ENCODE data around the gene EPB41L4B.

The EPB41L4B gene

GRCh38 chr9:109254317-109254716 lies 66.5 kb downstream of the EPB41L4B start:
- Mint-ChIP-seq H3K36me3 (no peaks in the 10 kb centered on the region), H3K4me1 (ENCODE audit: low read depth) (no peaks in the 10 kb centered on the region), H3K9me3 (ENCODE audit: low read depth) (no peaks in the 10 kb centered on the region), H3K27ac (no peak overlapping the region), H3K4me3 (no peak overlapping the region), H3K27me3 (peaks cover 4% of the 10 kb centered on the region)

- peaks cover 4% of the 10 kb centered on the region for H3K27me3 Mint-ChIP-seq
- H3K36me3 Mint-ChIP-seq, result no peaks in the 10 kb centered on the region
- no peak overlapping the region for H3K27ac Mint-ChIP-seq
- no peak overlapping the region for H3K4me3 Mint-ChIP-seq
- H3K4me1 Mint-ChIP-seq (ENCODE audit: low read depth), result no peaks in the 10 kb centered on the region
- H3K9me3 Mint-ChIP-seq (ENCODE audit: low read depth), result no peaks in the 10 kb centered on the region
Measured at GRCh38 chr9:109253637-109254284, 67.1 kb downstream of the EPB41L4B start.

GRCh38 chr9:109253241-109253636 lies 67.6 kb downstream of the EPB41L4B start:
- H3K4me3 Mint-ChIP-seq, result no peak overlapping the region
- H3K36me3 Mint-ChIP-seq, result no peaks in the 10 kb centered on the region
- H3K27ac Mint-ChIP-seq, result no peak overlapping the region
- H3K4me1 Mint-ChIP-seq (ENCODE audit: low read depth), result no peaks in the 10 kb centered on the region
- H3K9me3 Mint-ChIP-seq (ENCODE audit: low read depth), result no peaks in the 10 kb centered on the region
- H3K27me3 Mint-ChIP-seq, result peaks cover 4% of the 10 kb centered on the region

- Mint-ChIP-seq H3K27ac (no peak overlapping the region), H3K4me1 (ENCODE audit: low read depth) (no peaks in the 10 kb centered on the region), H3K27me3 (peaks cover 4% of the 10 kb centered on the region), H3K9me3 (ENCODE audit: low read depth) (no peaks in the 10 kb centered on the region), H3K36me3 (no peaks in the 10 kb centered on the region), H3K4me3 (no peak overlapping the region)
Measured at GRCh38 chr9:109252291-109252690, 68.6 kb downstream of the EPB41L4B start.

GRCh38 chr9:109251776-109252106 lies 69.1 kb downstream of the EPB41L4B start:
- Mint-ChIP-seq H3K36me3 (no peaks in the 10 kb centered on the region), H3K27ac (no peak overlapping the region), H3K9me3 (ENCODE audit: low read depth) (no peaks in the 10 kb centered on the region), H3K27me3 (peaks cover under 1% of the 10 kb centered on the region), H3K4me3 (no peak overlapping the region), H3K4me1 (ENCODE audit: low read depth) (no peaks in the 10 kb centered on the region)

GRCh38 chr9:109251080-109251775 lies 69.6 kb downstream of the EPB41L4B start:
- no peak overlapping the region for H3K27ac Mint-ChIP-seq
- no peaks in the 10 kb centered on the region for H3K27me3 Mint-ChIP-seq
- no peaks in the 10 kb centered on the region for H3K9me3 Mint-ChIP-seq (ENCODE audit: low read depth)
- H3K4me1 Mint-ChIP-seq (ENCODE audit: low read depth), result no peaks in the 10 kb centered on the region
- no peak overlapping the region for H3K4me3 Mint-ChIP-seq
- no peaks in the 10 kb centered on the region for H3K36me3 Mint-ChIP-seq

- Mint-ChIP-seq H3K9me3 (ENCODE audit: low read depth) (no peaks in the 10 kb centered on the region), H3K4me3 (no peak overlapping the region), H3K4me1 (ENCODE audit: low read depth) (no peaks in the 10 kb centered on the region), H3K27ac (no peak overlapping the region), H3K27me3 (no peaks in the 10 kb centered on the region), H3K36me3 (no peaks in the 10 kb centered on the region)
Measured at GRCh38 chr9:109250771-109251079, 70.1 kb downstream of the EPB41L4B start.

GRCh38 chr9:109250311-109250741 lies 70.5 kb downstream of the EPB41L4B start:
- Mint-ChIP-seq H3K4me3 (no peak overlapping the region), H3K36me3 (no peaks in the 10 kb centered on the region), H3K4me1 (ENCODE audit: low read depth) (no peaks in the 10 kb centered on the region), H3K9me3 (ENCODE audit: low read depth) (no peaks in the 10 kb centered on the region), H3K27me3 (no peaks in the 10 kb centered on the region), H3K27ac (no peak overlapping the region)

- H3K4me1 Mint-ChIP-seq (ENCODE audit: low read depth), result no peaks in the 10 kb centered on the region
- no peak overlapping the region for H3K4me3 Mint-ChIP-seq
- no peaks in the 10 kb centered on the region for H3K27me3 Mint-ChIP-seq
- H3K27ac Mint-ChIP-seq, result no peak overlapping the region
- no peaks in the 10 kb centered on the region for H3K9me3 Mint-ChIP-seq (ENCODE audit: low read depth)
- H3K36me3 Mint-ChIP-seq, result no peaks in the 10 kb centered on the region
Measured at GRCh38 chr9:109249615-109250014, 71.2 kb downstream of the EPB41L4B start.

- no peak overlapping the region for H3K27ac Mint-ChIP-seq
- H3K4me3 Mint-ChIP-seq, result no peak overlapping the region
- peaks cover 5% of the 10 kb centered on the region for H3K27me3 Mint-ChIP-seq
- no peaks in the 10 kb centered on the region for H3K36me3 Mint-ChIP-seq
- H3K4me1 Mint-ChIP-seq (ENCODE audit: low read depth), result no peaks in the 10 kb centered on the region
- H3K9me3 Mint-ChIP-seq (ENCODE audit: low read depth), result no peaks in the 10 kb centered on the region
Measured at GRCh38 chr9:109248133-109248581, 72.7 kb downstream of the EPB41L4B start.

- Mint-ChIP-seq H3K9me3 (ENCODE audit: low read depth) (no peaks in the 10 kb centered on the region), H3K27ac (no peak overlapping the region), H3K4me3 (no peak overlapping the region), H3K4me1 (ENCODE audit: low read depth) (no peaks in the 10 kb centered on the region), H3K36me3 (no peaks in the 10 kb centered on the region), H3K27me3 (peaks cover 6% of the 10 kb centered on the region)
Measured at GRCh38 chr9:109247228-109247627, 73.6 kb downstream of the EPB41L4B start.

GRCh38 chr9:109246533-109246932 lies 74.3 kb downstream of the EPB41L4B start:
- Mint-ChIP-seq H3K9me3 (ENCODE audit: low read depth) (no peaks in the 10 kb centered on the region), H3K36me3 (no peaks in the 10 kb centered on the region), H3K27me3 (peaks cover 6% of the 10 kb centered on the region), H3K4me3 (no peak overlapping the region), H3K27ac (no peak overlapping the region), H3K4me1 (ENCODE audit: low read depth) (no peaks in the 10 kb centered on the region)

GRCh38 chr9:109245310-109245897 lies 75.5 kb downstream of the EPB41L4B start:
- Mint-ChIP-seq H3K4me1 (ENCODE audit: low read depth) (no peaks in the 10 kb centered on the region), H3K27me3 (peaks cover 6% of the 10 kb centered on the region), H3K27ac (no peak overlapping the region)

GRCh38 chr9:109244179-109245132 lies 76.4 kb downstream of the EPB41L4B start:
- Mint-ChIP-seq H3K9me3 (ENCODE audit: low read depth) (no peaks in the 10 kb centered on the region), H3K36me3 (no peaks in the 10 kb centered on the region), H3K4me1 (ENCODE audit: low read depth) (no peaks in the 10 kb centered on the region), H3K4me3 (no peak overlapping the region), H3K27ac (no peak overlapping the region), H3K27me3 (peaks cover 6% of the 10 kb centered on the region)

More at GRCh38 chr9:109245310-109245897, 75.5 kb downstream of the EPB41L4B start:
- no peak overlapping the region for H3K4me3 Mint-ChIP-seq
- H3K36me3 Mint-ChIP-seq, result no peaks in the 10 kb centered on the region
- H3K9me3 Mint-ChIP-seq (ENCODE audit: low read depth), result no peaks in the 10 kb centered on the region

- Mint-ChIP-seq H3K4me3 (no peak overlapping the region), H3K27ac (no peak overlapping the region), H3K4me1 (ENCODE audit: low read depth) (no peaks in the 10 kb centered on the region), H3K27me3 (peaks cover 11% of the 10 kb centered on the region), H3K9me3 (ENCODE audit: low read depth) (no peaks in the 10 kb centered on the region), H3K36me3 (no peaks in the 10 kb centered on the region)
Measured at GRCh38 chr9:109242741-109243140, 78.1 kb downstream of the EPB41L4B start.
